IMR-90 (cell line): ENCODE data around the gene TSHZ1. TPM values are rescaled to one million over a fixed set of nuclear protein-coding genes. Genes with fewer than 3 reads are reported as not detected.

ENCODE experiments used
- ATAC-seq: fragments of 200-7000 bp; cut with Tn5 transposase; 2 replicates; pipeline ENCODE4 v1.9.1; 2020; ENCODE audit warnings: low read depth, mild to moderate bottlenecking, moderate library complexity
- BruUV-seq: library from RNA; stranded (reverse); fragments of 400-500 nt; replicated peaks from 2 replicates; lab custom pipeline; 2021; lab: Mats Ljungman, UMichigan
- CTCF ChIA-PET: fragments of 300-600 bp; formaldehyde crosslinking; extraction: SDS; loops from one replicate; lab custom pipeline; 2021; ENCODE audit warnings: antibody characterized with exemption; lab: Yijun Ruan, JAX
- POLR2A ChIA-PET: fragments of 300-600 bp; sonication (Branson Sonifier 250); formaldehyde crosslinking; loops from one replicate; lab custom pipeline; 2022; ENCODE audit warnings: antibody characterized with exemption; ENCODE audit not compliant: unreplicated experiment; lab: Charles Lee
- DNase-seq: peaks from one replicate; pipeline ENCODE4 v3.0.0; 2013
- H2AFZ ChIP-seq: replicated peaks from 2 replicates; pipeline ENCODE3; 2013; ENCODE audit warnings: low read length, mild to moderate bottlenecking; ENCODE audit not compliant: poor library complexity
- H2AK5ac ChIP-seq: 2 replicates; pipeline ENCODE4 v1.6.1; 2013; ENCODE audit warnings: low read depth, low read length, inconsistent platforms
- H2AK9ac ChIP-seq: replicated peaks from 2 replicates; pipeline ENCODE3; 2013; ENCODE audit warnings: mild to moderate bottlenecking, low read depth, low read length, moderate library complexity; ENCODE audit not compliant: poor library complexity
- H2BK120ac ChIP-seq: 2 replicates; pipeline ENCODE4 v1.6.1; 2013; ENCODE audit warnings: low read depth, low read length, inconsistent platforms
- H2BK15ac ChIP-seq: 3 replicates; pipeline ENCODE4 v1.6.1; 2013; ENCODE audit warnings: low read depth, low read length, inconsistent platforms
- H2BK20ac ChIP-seq: 2 replicates; pipeline ENCODE4 v1.6.1; 2013; ENCODE audit warnings: low read depth, mild to moderate bottlenecking, inconsistent platforms, low read length, moderate library complexity
- H2BK5ac ChIP-seq: 2 replicates; pipeline ENCODE4 v1.6.1; 2013; ENCODE audit warnings: mild to moderate bottlenecking, low read depth, low read length, inconsistent platforms; ENCODE audit not compliant: poor library complexity, severe bottlenecking
- H3K14ac ChIP-seq: replicated peaks from 2 replicates; pipeline ENCODE4 v1.6.1; 2013; ENCODE audit warnings: low read depth, low read length, inconsistent platforms
- H3K18ac ChIP-seq: 2 replicates; pipeline ENCODE4 v1.6.1; 2013; ENCODE audit warnings: low read depth, low read length, control low read depth
- H3K23ac ChIP-seq: 2 replicates; pipeline ENCODE4 v1.6.1; 2013; ENCODE audit warnings: low read depth, low read length, inconsistent platforms
- H3K27ac ChIP-seq: 2 replicates; pipeline ENCODE4 v1.5.1; 2013; ENCODE audit warnings: mild to moderate bottlenecking, control low read depth, low read length; ENCODE audit not compliant: insufficient read depth
- H3K27me3 ChIP-seq: 2 replicates; pipeline ENCODE4 v1.6.1; 2013; ENCODE audit warnings: low read length; ENCODE audit not compliant: control insufficient read depth, insufficient read depth
- H3K36me3 ChIP-seq: 2 replicates; pipeline ENCODE4 v1.6.1; 2013; ENCODE audit warnings: low read length, mixed read lengths; ENCODE audit not compliant: control insufficient read depth, insufficient read depth
- H3K4ac ChIP-seq: 2 replicates; pipeline ENCODE4 v1.6.1; 2013; ENCODE audit warnings: low read depth, low read length, inconsistent platforms
- H3K4me1 ChIP-seq: 2 replicates; pipeline ENCODE4 v1.6.1; 2013; ENCODE audit warnings: low read length, mixed read lengths; ENCODE audit not compliant: control insufficient read depth, insufficient read depth
- H3K4me2 ChIP-seq: 2 replicates; pipeline ENCODE4 v1.6.1; 2013; ENCODE audit warnings: low read depth, mild to moderate bottlenecking, control low read depth, low read length, moderate library complexity
- H3K4me3 ChIP-seq: 2 replicates; pipeline ENCODE4 v1.5.1; 2013; ENCODE audit warnings: low read depth, mild to moderate bottlenecking, control low read depth, low read length, moderate library complexity; ENCODE audit not compliant: insufficient read depth
- H3K56ac ChIP-seq: 2 replicates; pipeline ENCODE4 v1.6.1; 2013; ENCODE audit warnings: low read length, inconsistent platforms; ENCODE audit not compliant: insufficient read depth; ENCODE audit errors: extremely low read depth
- H3K79me1 ChIP-seq, 2 experiments: 2 replicates each; pipeline ENCODE4 v1.6.1; 2013; ENCODE audit warnings: low read length in 2 of 2, inconsistent platforms in 1 of 2, low read depth in 1 of 2
- H3K9ac ChIP-seq: 2 replicates; pipeline ENCODE4 v1.6.1; 2013; ENCODE audit warnings: low read depth, low read length, control low read depth
- H3K9me1 ChIP-seq: 2 replicates; pipeline ENCODE4 v1.6.1; 2013; ENCODE audit warnings: low read length, inconsistent platforms; ENCODE audit not compliant: insufficient read depth
- H3K9me3 ChIP-seq: 2 replicates; pipeline ENCODE4 v1.6.1; 2013; ENCODE audit warnings: low read length; ENCODE audit not compliant: control insufficient read depth, insufficient read depth
- H4K20me1 ChIP-seq: 2 replicates; pipeline ENCODE4 v1.6.1; 2013; ENCODE audit warnings: low read length, inconsistent platforms; ENCODE audit not compliant: insufficient read depth
- H4K5ac ChIP-seq: 2 replicates; pipeline ENCODE4 v1.6.1; 2013; ENCODE audit warnings: mild to moderate bottlenecking, low read depth, low read length, control low read depth
- H4K8ac ChIP-seq, 2 experiments: 2 replicates each; pipeline ENCODE4 v1.6.1; 2013; ENCODE audit warnings: low read depth in 2 of 2, low read length in 2 of 2, control low read depth in 1 of 2, inconsistent platforms in 1 of 2
- H4K91ac ChIP-seq: 2 replicates; pipeline ENCODE4 v1.6.1; 2013; ENCODE audit warnings: low read depth, low read length, inconsistent platforms; ENCODE audit not compliant: insufficient read depth
- BHLHE40 ChIP-seq: fragments of 150-350 bp; IDR thresholded peaks from 2 replicates; pipeline ENCODE4 v1.6.1; 2016; ENCODE audit warnings: mild to moderate bottlenecking, low read depth, low read length
- CEBPB ChIP-seq: IDR thresholded peaks from 2 replicates; pipeline ENCODE4 v1.6.1; 2012; ENCODE audit warnings: low read depth, low read length, improper control_type of control experiment
- CHD1 ChIP-seq: IDR thresholded peaks from 2 replicates; pipeline ENCODE4 v1.6.1; 2012; ENCODE audit warnings: low read depth, low read length, improper control_type of control experiment
- CTCF ChIP-seq: conservative IDR thresholded peaks from 2 replicates; pipeline ENCODE4 v1.5.1; 2012; ENCODE audit warnings: mild to moderate bottlenecking, low read depth, low read length, improper control_type of control experiment
- ELK1 ChIP-seq: fragments of 150-350 bp; IDR thresholded peaks from 2 replicates; pipeline ENCODE4 v1.6.1; 2016; ENCODE audit warnings: low read depth, mild to moderate bottlenecking, low read length, moderate library complexity, borderline replicate concordance
- FOS ChIP-seq: fragments of 150-350 bp; IDR thresholded peaks from 2 replicates; pipeline ENCODE4 v1.6.1; 2016; ENCODE audit warnings: low read depth, low read length
- MAFK ChIP-seq: IDR thresholded peaks from 2 replicates; pipeline ENCODE4 v1.6.1; 2012; ENCODE audit warnings: low read depth, low read length, improper control_type of control experiment
- MAZ ChIP-seq: IDR thresholded peaks from 2 replicates; pipeline ENCODE4 v1.6.1; 2012; ENCODE audit warnings: low read depth, mild to moderate bottlenecking, low read length, improper control_type of control experiment, moderate library complexity, borderline replicate concordance
- MXI1 ChIP-seq: IDR thresholded peaks from 2 replicates; pipeline ENCODE4 v1.6.1; 2012; ENCODE audit warnings: low read depth, mild to moderate bottlenecking, low read length, moderate library complexity, borderline replicate concordance
- NFE2L2 ChIP-seq: fragments of 150-350 bp; IDR thresholded peaks from 2 replicates; pipeline ENCODE4 v1.6.1; 2016; ENCODE audit warnings: low read depth, mild to moderate bottlenecking, low read length
- POLR2A ChIP-seq: IDR thresholded peaks from 2 replicates; pipeline ENCODE4 v1.6.1; 2012; ENCODE audit warnings: mild to moderate bottlenecking, low read depth, low read length
- RAD21 ChIP-seq: IDR thresholded peaks from 2 replicates; pipeline ENCODE4 v1.6.1; 2012; ENCODE audit warnings: low read length, improper control_type of control experiment
- RCOR1 ChIP-seq: IDR thresholded peaks from 2 replicates; pipeline ENCODE4 v1.6.1; 2012; ENCODE audit warnings: mild to moderate bottlenecking, low read length, improper control_type of control experiment; ENCODE audit not compliant: insufficient replicate concordance
- RFX5 ChIP-seq: IDR thresholded peaks from 2 replicates; pipeline ENCODE4 v1.8.0; 2012; ENCODE audit warnings: low read depth, mild to moderate bottlenecking, low read length, moderate library complexity
- SMC3 ChIP-seq: fragments of 150-350 bp; IDR thresholded peaks from 2 replicates; pipeline ENCODE4 v1.6.1; 2016; ENCODE audit warnings: low read depth, mild to moderate bottlenecking, antibody characterized with exemption, low read length, moderate library complexity
- USF2 ChIP-seq: fragments of 150-350 bp; IDR thresholded peaks from 2 replicates; pipeline ENCODE4 v1.6.1; 2017; ENCODE audit warnings: mild to moderate bottlenecking, antibody characterized with exemption, low read length, low read depth
- whole genome bisulfite sequencing, 2 experiments: methylation state at CpG; one replicate each; pipeline versions ENCODE4 v1.1.5 to v1.1.7; 2013; ENCODE audit warnings: missing lambda C conversion rate in 2 of 2; ENCODE audit not compliant: insufficient read length in 1 of 2; ENCODE audit errors: extremely low coverage in 2 of 2; 5-methylcytosine and 5-hydroxymethylcytosine counted together
- dilution Hi-C: fragments of 300-500 bp; cut with HindIII; formaldehyde crosslinking; loops from one replicate; pipeline ENCODE4 v1.14.3; 2018; ENCODE audit warnings: low sequenced_read_pairs; ENCODE audit not compliant: unreplicated experiment
- in situ Hi-C: fragments of 300-500 bp; cut with MboI; formaldehyde crosslinking; loops from 3 replicates; pipeline ENCODE4 v1.14.3; 2019; ENCODE audit warnings: low sequenced_read_pairs, inconsistent platforms, mixed read lengths
- intact Hi-C: fragments of 100-400 bp; cut with micrococcal nuclease; formaldehyde crosslinking; loops from 2 replicates; pipeline ENCODE4 v1.10.0; 2022
- polyA plus RNA-seq, 3 experiments: library from polyadenylated mRNA; depleted of rRNA; stranded (reverse); fragments of >200 nt; gene quantifications; 2 replicates each; pipeline ENCODE4 v1.2.3, GENCODE V29; 2012; ENCODE audit warnings: low replicate concordance in 1 of 3
- total RNA-seq: library from RNA; depleted of rRNA; stranded (reverse); fragments of >200 nt; gene quantifications from 2 replicates; pipeline ENCODE4 v1.2.3, GENCODE V29; 2012

Gene TSHZ1
- total and polyA plus RNA-seq, 2 of the 4 experiments (the other 2 are of a cell fraction), result 7.1 to 10.0 TPM

GRCh38 chr18:75238100-75238499 lies 27.5 kb downstream of the TSHZ1 start:
- Histone ChIP-seq H4K5ac (no peak overlapping the region), H3K4me1 (no peaks in the 10 kb centered on the region), H2BK120ac (no peak overlapping the region), H3K14ac (no peak overlapping the region), H3K79me1 (peaks cover 20 to 54% of the 10 kb centered on the region in 2 experiments), H3K36me3 (peaks cover 6% of the 10 kb centered on the region; the same call in 1 of the 2 replicates), H3K27ac (no peak overlapping the region), H4K91ac (no peak overlapping the region), H3K4me2 (no peak overlapping the region), H2AK5ac (no peak overlapping the region), H3K56ac (no peak overlapping the region), H4K8ac (no peak overlapping the region), H3K9me3 (peaks cover 5% of the 10 kb centered on the region), H3K4ac (no peak overlapping the region), H2AFZ (no peak overlapping the region), H2BK5ac (no peak overlapping the region), H3K4me3 (no peak overlapping the region), H3K9ac (no peak overlapping the region), H2BK20ac (no peak overlapping the region), H2AK9ac (no peak overlapping the region), H3K27me3 (no peaks in the 10 kb centered on the region), H2BK15ac (no peak overlapping the region), H3K18ac (no peak overlapping the region), H4K20me1 (peaks cover 3% of the 10 kb centered on the region; the same call in 1 of the 2 replicates), H3K23ac (no peak overlapping the region), H3K9me1 (peaks cover 9% of the 10 kb centered on the region)
- 95% methylated on average over 12 of the region's 13 CpGs; no CpG with 5 or more reads in 1 of the 2 experiments for WGBS, 2 experiments
- ATAC-seq (no peak), DNase-seq (no peak)
- ChIA-PET CTCF (no interaction called here), POLR2A (no interaction called here)
- dilution Hi-C loops, result no loop called here
- BruUV-seq, result no TSS peak
- intact Hi-C loops, result no loop called here
- no peak for TF ChIP-seq POLR2A
- TF ChIP-seq MAZ, result no peak
- no peak for TF ChIP-seq BHLHE40
- no peak for TF ChIP-seq MXI1
- no peak for TF ChIP-seq RAD21
- no peak for TF ChIP-seq ELK1
- TF ChIP-seq CHD1, result no peak
- no peak for TF ChIP-seq FOS
- TF ChIP-seq SMC3, result no peak
- no peak for TF ChIP-seq NFE2L2
- TF ChIP-seq USF2, result no peak
- no peak for TF ChIP-seq CTCF
- no peak for TF ChIP-seq MAFK
- no peak for TF ChIP-seq CEBPB
- TF ChIP-seq RFX5, result no peak
- TF ChIP-seq RCOR1, result no peak
- in situ Hi-C loops, result no loop called here
